ENCODE measurements around the gene APMAP.

Gene APMAP

DNA sequence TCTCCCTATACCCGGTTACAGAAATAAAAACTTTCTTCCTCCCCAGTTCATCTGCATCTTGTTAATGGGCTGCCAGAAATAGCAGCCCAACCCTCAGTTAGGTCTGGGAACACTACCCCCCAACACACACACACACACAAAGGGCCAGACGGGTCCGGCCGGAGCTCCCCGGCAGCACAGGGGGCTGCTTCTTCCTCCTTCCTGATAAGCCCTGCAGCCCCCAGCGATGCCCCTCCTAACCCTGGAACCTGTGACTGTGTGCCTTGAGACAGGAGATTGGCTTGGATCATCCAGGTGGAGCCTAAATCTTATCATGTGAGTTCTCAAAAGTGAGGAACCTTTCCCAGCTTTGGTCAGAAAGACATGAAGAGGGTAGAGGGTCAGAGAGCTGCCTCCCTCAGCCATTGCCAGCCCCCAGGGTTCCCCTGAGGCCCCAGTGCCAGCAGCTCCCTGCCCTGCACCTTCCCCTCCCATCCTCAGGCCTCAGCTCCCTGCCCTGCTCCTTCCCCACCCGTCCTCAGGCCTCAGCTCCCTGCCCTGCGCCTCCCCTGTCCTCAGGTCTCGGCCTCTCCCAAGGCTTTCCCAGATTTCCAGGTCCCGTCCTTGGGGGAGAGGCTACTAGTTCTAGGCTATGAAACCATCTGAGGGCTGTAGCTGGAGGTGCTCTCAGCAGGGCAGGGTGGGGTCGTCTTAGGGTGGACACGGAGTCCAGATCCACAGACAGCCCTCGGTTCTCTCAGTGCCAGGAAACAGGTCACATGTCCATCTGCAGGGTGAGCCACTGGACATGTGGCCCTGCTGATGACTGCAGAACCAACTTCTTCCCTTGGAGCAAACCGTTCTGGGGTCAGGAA lies 77.9 kb downstream of the APMAP start:
- no peak overlapping the region for H3K27ac ChIP-seq (ENCODE audit: low read depth, low read length, poor library complexity, severe bottlenecking)
- no peaks in the 10 kb centered on the region for H3K9me2 ChIP-seq (ENCODE audit: low read depth, low read length)
- no peaks in the 10 kb centered on the region for H3K4me1 ChIP-seq (ENCODE audit: insufficient read depth, low read length, severe bottlenecking)
- H3K27me3 ChIP-seq (ENCODE audit: insufficient read depth, low read length): peaks cover 4% of the 10 kb centered on the region; the same call in 1 of the 2 replicates
- no peak overlapping the region for H2AFZ ChIP-seq (ENCODE audit: low read length)
- H3K4me2 ChIP-seq (ENCODE audit: low read length): no peak overlapping the region
- H3K4me3 ChIP-seq (ENCODE audit: low read depth, low read length, poor library complexity, severe bottlenecking): no peak overlapping the region
- H3K9me3 ChIP-seq (ENCODE audit: low read length): no peaks in the 10 kb centered on the region
- H3K79me2 ChIP-seq (ENCODE audit: insufficient read depth, low read length): no peaks in the 10 kb centered on the region
- no peaks in the 10 kb centered on the region for H3F3A ChIP-seq (ENCODE audit: insufficient read depth, low read length)
- H3K9ac ChIP-seq (ENCODE audit: low read length): no peak overlapping the region
- H3K36me3 ChIP-seq (ENCODE audit: insufficient read depth, low read length): no peaks in the 10 kb centered on the region
- H4K20me1 ChIP-seq (ENCODE audit: insufficient read depth, low read length): no peaks in the 10 kb centered on the region
- TF ChIP-seq, protein P1, sequence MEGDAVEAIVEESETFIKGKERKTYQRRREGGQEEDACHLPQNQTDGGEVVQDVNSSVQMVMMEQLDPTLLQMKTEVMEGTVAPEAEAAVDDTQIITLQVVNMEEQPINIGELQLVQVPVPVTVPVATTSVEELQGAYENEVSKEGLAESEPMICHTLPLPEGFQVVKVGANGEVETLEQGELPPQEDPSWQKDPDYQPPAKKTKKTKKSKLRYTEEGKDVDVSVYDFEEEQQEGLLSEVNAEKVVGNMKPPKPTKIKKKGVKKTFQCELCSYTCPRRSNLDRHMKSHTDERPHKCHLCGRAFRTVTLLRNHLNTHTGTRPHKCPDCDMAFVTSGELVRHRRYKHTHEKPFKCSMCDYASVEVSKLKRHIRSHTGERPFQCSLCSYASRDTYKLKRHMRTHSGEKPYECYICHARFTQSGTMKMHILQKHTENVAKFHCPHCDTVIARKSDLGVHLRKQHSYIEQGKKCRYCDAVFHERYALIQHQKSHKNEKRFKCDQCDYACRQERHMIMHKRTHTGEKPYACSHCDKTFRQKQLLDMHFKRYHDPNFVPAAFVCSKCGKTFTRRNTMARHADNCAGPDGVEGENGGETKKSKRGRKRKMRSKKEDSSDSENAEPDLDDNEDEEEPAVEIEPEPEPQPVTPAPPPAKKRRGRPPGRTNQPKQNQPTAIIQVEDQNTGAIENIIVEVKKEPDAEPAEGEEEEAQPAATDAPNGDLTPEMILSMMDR (IDR thresholded peaks at IDR 0.05; ENCODE audit: low read length): no peak
- no peak for TF ChIP-seq EZH2 (IDR thresholded peaks at IDR 0.05; ENCODE audit: borderline replicate concordance, low read length)

DNA sequence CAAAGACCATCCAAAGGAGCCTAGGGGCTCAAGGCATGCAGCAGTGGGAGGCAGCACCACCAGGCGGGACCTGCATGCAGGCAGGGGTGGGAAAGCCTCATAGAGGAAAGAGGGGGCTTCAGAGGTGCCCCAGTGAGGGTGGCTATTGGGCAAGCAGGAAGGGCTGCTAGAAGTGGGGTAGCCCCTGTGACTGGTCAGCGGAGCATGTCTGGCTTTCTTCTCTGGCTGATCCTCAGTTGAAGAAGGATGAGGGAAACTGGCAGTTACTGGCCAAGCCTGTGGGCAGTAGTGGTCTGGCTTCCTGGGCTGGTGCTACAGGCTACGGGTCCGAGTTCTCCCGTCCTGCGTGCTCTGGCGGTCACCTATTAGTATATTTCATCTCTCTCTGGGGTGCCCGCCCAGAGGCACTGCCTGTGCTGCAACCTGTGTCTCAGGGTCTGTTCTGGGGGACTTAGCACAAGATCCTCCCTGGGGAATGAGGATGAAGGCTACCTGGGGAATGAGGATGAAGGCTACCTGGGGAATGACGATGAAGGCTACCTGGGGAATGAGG lies 79.4 kb downstream of the APMAP start:
- Histone ChIP-seq H3K79me2 (ENCODE audit: insufficient read depth, low read length) (no peaks in the 10 kb centered on the region), H3K9me3 (ENCODE audit: low read length) (no peaks in the 10 kb centered on the region), H3K4me2 (ENCODE audit: low read length) (no peak overlapping the region), H3K36me3 (ENCODE audit: insufficient read depth, low read length) (no peaks in the 10 kb centered on the region), H3F3A (ENCODE audit: insufficient read depth, low read length) (no peaks in the 10 kb centered on the region), H2AFZ (ENCODE audit: low read length) (no peak overlapping the region), H3K9me2 (ENCODE audit: low read depth, low read length) (no peaks in the 10 kb centered on the region), H3K9ac (ENCODE audit: low read length) (no peak overlapping the region), H3K4me1 (ENCODE audit: insufficient read depth, low read length, severe bottlenecking) (no peaks in the 10 kb centered on the region), H3K27ac (ENCODE audit: low read depth, low read length, poor library complexity, severe bottlenecking) (no peak overlapping the region), H4K20me1 (ENCODE audit: insufficient read depth, low read length) (no peaks in the 10 kb centered on the region), H3K4me3 (ENCODE audit: low read depth, low read length, poor library complexity, severe bottlenecking) (no peak overlapping the region), H3K27me3 (ENCODE audit: insufficient read depth, low read length) (no peaks in the 10 kb centered on the region)
- TF ChIP-seq EZH2 (IDR thresholded peaks at IDR 0.05; ENCODE audit: borderline replicate concordance, low read length): no peak
- TF ChIP-seq, protein P1 (IDR thresholded peaks at IDR 0.05; ENCODE audit: low read length): no peak

All from OCI-LY1 (cell line).